Neural progenitor cell (in vitro differentiated cells): ENCODE data around the gene SERGEF.

ENCODE experiments used
- CTCF ChIP-seq: fragments of 200-600 bp; sonication (generic); IDR thresholded peaks from 2 replicates; pipeline ENCODE4 v1.5.1; 2017; ENCODE audit warnings: antibody characterized with exemption, mild to moderate bottlenecking
- EZH2 ChIP-seq: fragments of 200-600 bp; sonication (generic); IDR thresholded peaks from 2 replicates; pipeline ENCODE4 v1.6.1; 2017; ENCODE audit warnings: antibody characterized with exemption, mild to moderate bottlenecking, moderate library complexity
- EZH2phosphoT487 ChIP-seq: fragments of 200-600 bp; sonication (generic); IDR thresholded peaks from 2 replicates; pipeline ENCODE4 v1.6.1; 2017; ENCODE audit warnings: antibody characterized with exemption

GRCh38 chr11:18016789-18017188, 3.9 kb upstream of the SERGEF start:
- no peak for TF ChIP-seq EZH2
- TF ChIP-seq CTCF: no peak
- no peak for TF ChIP-seq EZH2phosphoT487
